HEK293 (cell line): ENCODE data around the gene IFT43.

Experiments
- CTCF ChIA-PET: fragments of 350-600 bp; formaldehyde crosslinking; extraction: SDS; loops from one replicate; lab custom pipeline; 2021; ENCODE audit warnings: antibody characterized with exemption; lab: Yijun Ruan, JAX
- POLR2A ChIA-PET: fragments of 300-600 bp; formaldehyde crosslinking; extraction: SDS; loops from one replicate; lab custom pipeline; 2020; ENCODE audit warnings: antibody characterized with exemption, inconsistent platforms; lab: Yijun Ruan, JAX
- H3K27ac ChIP-seq: fragments of 200-500 bp; sonication (Bioruptor generic); 2 replicates; pipeline ENCODE4 v1.5.1; 2014; ENCODE audit warnings: low read depth, low read length, control low read depth, inconsistent platforms; ENCODE audit errors: extremely low read depth
- H3K36me3 ChIP-seq, 2 experiments: fragments of 200-500 bp in 1 of 2; sonication (Bioruptor generic) in 1 of 2; 1 replicate in 1 of 2; 2 replicates in 1 of 2; pipeline ENCODE4 v1.5.1; 2014 to 2017; ENCODE audit warnings: inconsistent platforms in 2 of 2, low read length in 2 of 2; ENCODE audit not compliant: control insufficient read depth in 2 of 2, insufficient read depth in 1 of 2
- H3K4me1 ChIP-seq: fragments of 200-500 bp; sonication (Bioruptor generic); 2 replicates; pipeline ENCODE4 v1.5.1; 2014; ENCODE audit warnings: mild to moderate bottlenecking, low read length, inconsistent platforms; ENCODE audit not compliant: control insufficient read depth, insufficient read depth
- H3K4me3 ChIP-seq: 2 replicates; pipeline ENCODE4 v1.5.1; 2011; ENCODE audit warnings: low read depth, mild to moderate bottlenecking, control low read depth, low read length, moderate library complexity
- H3K9me3 ChIP-seq: fragments of 200-500 bp; sonication (Bioruptor generic); 2 replicates; pipeline ENCODE4 v1.5.1; 2014; ENCODE audit warnings: low read depth, low read length, inconsistent platforms; ENCODE audit not compliant: control insufficient read depth, insufficient read depth
- GLI4 ChIP-seq: fragments of 450-650 bp; formaldehyde crosslinking; IDR thresholded peaks from 2 replicates; pipeline ENCODE4 v1.5.1; 2016; ENCODE audit warnings: missing biosample characterization, missing genetic modification characterization
- GLIS1 ChIP-seq: fragments of 450-650 bp; formaldehyde crosslinking; IDR thresholded peaks from 2 replicates; pipeline ENCODE4 v1.5.1; 2016; ENCODE audit warnings: missing biosample characterization, missing genetic modification characterization
- HOXD13 ChIP-seq: sonication (generic); formaldehyde crosslinking; IDR thresholded peaks from 2 replicates; pipeline ENCODE4 v1.8.0; 2022; ENCODE audit warnings: missing genetic modification reagents, borderline replicate concordance
- IKZF3 ChIP-seq: fragments of 450-650 bp; IDR thresholded peaks from 2 replicates; pipeline ENCODE4 v1.5.0; 2018; ENCODE audit warnings: missing biosample characterization, mild to moderate bottlenecking, missing genetic modification characterization, moderate library complexity
- KLF7 ChIP-seq: fragments of 450-650 bp; formaldehyde crosslinking; IDR thresholded peaks from 2 replicates; pipeline ENCODE4 v1.5.1; 2016; ENCODE audit warnings: missing biosample characterization, missing genetic modification characterization, borderline replicate concordance
- KLF9 ChIP-seq: fragments of 450-650 bp; formaldehyde crosslinking; IDR thresholded peaks from 2 replicates; pipeline ENCODE4 v1.5.1; 2016; ENCODE audit warnings: missing biosample characterization, missing genetic modification characterization, low read depth
- SCRT2 ChIP-seq: fragments of 450-650 bp; formaldehyde crosslinking; IDR thresholded peaks from 2 replicates; pipeline ENCODE4 v1.5.1; 2016; ENCODE audit warnings: missing biosample characterization, missing genetic modification characterization
- ZIC2 ChIP-seq: fragments of 450-650 bp; formaldehyde crosslinking; IDR thresholded peaks from 2 replicates; pipeline ENCODE4 v1.5.1; 2016; ENCODE audit warnings: missing biosample characterization, missing genetic modification characterization
- ZNF10 ChIP-seq: fragments of 450-650 bp; formaldehyde crosslinking; IDR thresholded peaks from 2 replicates; pipeline ENCODE4 v1.5.1; 2017; ENCODE audit warnings: missing biosample characterization, missing genetic modification characterization
- ZNF121 ChIP-seq: fragments of 450-650 bp; formaldehyde crosslinking; IDR thresholded peaks from 2 replicates; pipeline ENCODE4 v1.5.1; 2016; ENCODE audit warnings: missing biosample characterization, missing genetic modification characterization
- ZNF138 ChIP-seq: fragments of 450-650 bp; formaldehyde crosslinking; IDR thresholded peaks from 2 replicates; pipeline ENCODE4 v1.5.1; 2016; ENCODE audit warnings: missing biosample characterization, missing genetic modification characterization, borderline replicate concordance
- ZNF16 ChIP-seq: fragments of 450-650 bp; formaldehyde crosslinking; IDR thresholded peaks from 2 replicates; pipeline ENCODE4 v1.5.1; 2016; ENCODE audit warnings: low read depth, missing biosample characterization, missing genetic modification characterization
- ZNF202 ChIP-seq: fragments of 450-650 bp; formaldehyde crosslinking; IDR thresholded peaks from 2 replicates; pipeline ENCODE4 v1.5.1; 2016; ENCODE audit warnings: missing biosample characterization, missing genetic modification characterization, borderline replicate concordance
- ZNF239 ChIP-seq: fragments of 450-650 bp; formaldehyde crosslinking; IDR thresholded peaks from 2 replicates; pipeline ENCODE4 v1.5.1; 2016; ENCODE audit warnings: missing biosample characterization, missing genetic modification characterization
- ZNF37A ChIP-seq: fragments of 450-650 bp; IDR thresholded peaks from 2 replicates; pipeline ENCODE4 v1.5.1; 2018; ENCODE audit warnings: missing biosample characterization, missing genetic modification characterization
- ZNF426 ChIP-seq: fragments of 450-650 bp; formaldehyde crosslinking; IDR thresholded peaks from 2 replicates; pipeline ENCODE4 v1.5.1; 2017; ENCODE audit warnings: missing biosample characterization, missing genetic modification characterization, mild to moderate bottlenecking, inconsistent platforms, moderate library complexity
- ZNF433 ChIP-seq: fragments of 450-650 bp; formaldehyde crosslinking; IDR thresholded peaks from 2 replicates; pipeline ENCODE4 v1.5.1; 2016; ENCODE audit warnings: missing biosample characterization, missing genetic modification characterization, low read depth
- ZNF501 ChIP-seq: fragments of 450-650 bp; formaldehyde crosslinking; IDR thresholded peaks from 2 replicates; pipeline ENCODE4 v1.5.1; 2016; ENCODE audit warnings: missing biosample characterization, missing genetic modification characterization
- ZNF544 ChIP-seq: fragments of 450-650 bp; formaldehyde crosslinking; IDR thresholded peaks from 2 replicates; pipeline ENCODE4 v1.5.0; 2017; ENCODE audit warnings: missing biosample characterization, missing genetic modification characterization
- ZNF561 ChIP-seq: fragments of 450-650 bp; IDR thresholded peaks from 2 replicates; pipeline ENCODE4 v1.5.1; 2018; ENCODE audit warnings: missing biosample characterization, missing genetic modification characterization, borderline replicate concordance
- ZNF623 ChIP-seq: fragments of 450-650 bp; formaldehyde crosslinking; IDR thresholded peaks from 2 replicates; pipeline ENCODE4 v1.5.1; 2016; ENCODE audit warnings: missing biosample characterization, missing genetic modification characterization
- ZNF654 ChIP-seq: fragments of 450-650 bp; formaldehyde crosslinking; IDR thresholded peaks from 2 replicates; pipeline ENCODE4 v1.5.1; 2016; ENCODE audit warnings: low read depth, missing biosample characterization, missing genetic modification characterization
- ZNF707 ChIP-seq: fragments of 450-650 bp; formaldehyde crosslinking; IDR thresholded peaks from 2 replicates; pipeline ENCODE4 v1.5.1; 2016; ENCODE audit warnings: missing biosample characterization, missing genetic modification characterization
- ZNF777 ChIP-seq: fragments of 450-650 bp; formaldehyde crosslinking; IDR thresholded peaks from 2 replicates; pipeline ENCODE4 v1.5.1; 2017; ENCODE audit warnings: missing biosample characterization, missing genetic modification characterization, borderline replicate concordance
- ZNF785 ChIP-seq: fragments of 450-650 bp; formaldehyde crosslinking; IDR thresholded peaks from 2 replicates; pipeline ENCODE4 v1.5.1; 2016; ENCODE audit warnings: missing biosample characterization, missing genetic modification characterization
- ZNF837 ChIP-seq: fragments of 450-650 bp; formaldehyde crosslinking; IDR thresholded peaks from 2 replicates; pipeline ENCODE4 v1.5.1; 2016; ENCODE audit warnings: missing biosample characterization, missing genetic modification characterization
- TF ChIP-seq, protein P1 (sequence below): fragments of 450-650 bp; formaldehyde crosslinking; IDR thresholded peaks from 2 replicates; pipeline ENCODE4 v1.5.1; 2016; ENCODE audit warnings: missing biosample characterization, missing genetic modification characterization
- TF ChIP-seq, protein P2 (sequence below): fragments of 450-650 bp; formaldehyde crosslinking; IDR thresholded peaks from 2 replicates; pipeline ENCODE4 v1.5.1; 2016; ENCODE audit warnings: missing biosample characterization, missing genetic modification characterization
- TF ChIP-seq, protein P3 (sequence below): fragments of 450-650 bp; formaldehyde crosslinking; conservative IDR thresholded peaks from 2 replicates; pipeline ENCODE4 v1.5.1; 2016; ENCODE audit warnings: low read depth, missing biosample characterization, missing genetic modification characterization

Gene IFT43

DNA sequence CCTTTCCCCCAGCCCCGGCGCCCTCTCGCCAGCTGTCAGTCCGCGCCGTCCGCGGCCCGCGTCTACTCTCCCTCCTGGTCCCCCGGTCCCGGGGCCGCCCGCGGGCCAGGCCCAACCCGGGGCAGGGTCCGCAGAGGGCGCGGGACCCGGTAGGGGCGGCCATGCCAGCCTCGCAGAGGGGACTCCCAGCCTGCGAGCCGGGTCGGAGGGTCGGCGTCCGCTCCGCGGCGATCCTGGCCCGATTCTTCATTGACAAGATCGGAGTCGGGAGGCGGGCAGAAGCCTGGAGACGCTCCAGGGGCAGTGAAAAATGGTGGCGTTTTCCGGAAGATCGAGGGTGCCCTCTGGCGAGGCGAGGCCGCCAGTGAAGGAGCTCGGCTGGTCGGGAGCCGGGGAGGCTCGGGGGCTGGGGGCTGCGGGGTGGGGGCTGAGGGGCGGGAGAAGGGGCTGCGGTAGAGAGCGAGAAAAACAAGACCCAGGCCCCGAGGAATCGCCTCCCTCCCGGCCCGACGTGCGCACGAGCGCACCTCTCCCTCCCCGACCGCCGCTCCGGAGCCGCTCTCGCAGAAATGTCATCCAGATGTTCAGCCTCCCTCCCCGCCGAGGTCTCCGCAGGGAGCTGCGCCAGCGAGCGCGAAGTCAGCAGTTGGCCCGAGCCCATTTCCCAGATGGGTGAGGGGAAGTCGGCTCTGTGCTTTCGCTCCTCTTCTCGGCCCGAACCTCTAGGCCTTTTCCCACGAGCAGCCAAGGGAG, 3.1 kb upstream of the IFT43 start (continued):
- TF ChIP-seq ZNF121 (no peak), ZNF707 (tag by site-specific recombination) (no peak), ZNF785 (no peak), IKZF3 (tag by site-specific recombination) (no peak), ZNF561 (tag by site-specific recombination) (peak; percentile 74; the same call in 1 of the 2 replicates), ZNF16 (tag by site-specific recombination) (no peak), ZIC2 (tag by site-specific recombination) (peak; percentile 77), ZNF654 (peak; percentile 19), GLI4 (no peak), ZNF544 (tag by site-specific recombination) (no peak)
- TF ChIP-seq, protein P1, sequence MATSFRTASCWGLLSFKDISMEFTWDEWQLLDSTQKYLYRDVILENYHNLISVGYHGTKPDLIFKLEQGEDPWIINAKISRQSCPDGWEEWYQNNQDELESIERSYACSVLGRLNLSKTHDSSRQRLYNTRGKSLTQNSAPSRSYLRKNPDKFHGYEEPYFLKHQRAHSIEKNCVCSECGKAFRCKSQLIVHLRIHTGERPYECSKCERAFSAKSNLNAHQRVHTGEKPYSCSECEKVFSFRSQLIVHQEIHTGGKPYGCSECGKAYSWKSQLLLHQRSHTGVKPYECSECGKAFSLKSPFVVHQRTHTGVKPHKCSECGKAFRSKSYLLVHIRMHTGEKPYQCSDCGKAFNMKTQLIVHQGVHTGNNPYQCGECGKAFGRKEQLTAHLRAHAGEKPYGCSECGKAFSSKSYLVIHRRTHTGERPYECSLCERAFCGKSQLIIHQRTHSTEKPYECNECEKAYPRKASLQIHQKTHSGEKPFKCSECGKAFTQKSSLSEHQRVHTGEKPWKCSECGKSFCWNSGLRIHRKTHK, result no peak
- TF ChIP-seq, protein P2, sequence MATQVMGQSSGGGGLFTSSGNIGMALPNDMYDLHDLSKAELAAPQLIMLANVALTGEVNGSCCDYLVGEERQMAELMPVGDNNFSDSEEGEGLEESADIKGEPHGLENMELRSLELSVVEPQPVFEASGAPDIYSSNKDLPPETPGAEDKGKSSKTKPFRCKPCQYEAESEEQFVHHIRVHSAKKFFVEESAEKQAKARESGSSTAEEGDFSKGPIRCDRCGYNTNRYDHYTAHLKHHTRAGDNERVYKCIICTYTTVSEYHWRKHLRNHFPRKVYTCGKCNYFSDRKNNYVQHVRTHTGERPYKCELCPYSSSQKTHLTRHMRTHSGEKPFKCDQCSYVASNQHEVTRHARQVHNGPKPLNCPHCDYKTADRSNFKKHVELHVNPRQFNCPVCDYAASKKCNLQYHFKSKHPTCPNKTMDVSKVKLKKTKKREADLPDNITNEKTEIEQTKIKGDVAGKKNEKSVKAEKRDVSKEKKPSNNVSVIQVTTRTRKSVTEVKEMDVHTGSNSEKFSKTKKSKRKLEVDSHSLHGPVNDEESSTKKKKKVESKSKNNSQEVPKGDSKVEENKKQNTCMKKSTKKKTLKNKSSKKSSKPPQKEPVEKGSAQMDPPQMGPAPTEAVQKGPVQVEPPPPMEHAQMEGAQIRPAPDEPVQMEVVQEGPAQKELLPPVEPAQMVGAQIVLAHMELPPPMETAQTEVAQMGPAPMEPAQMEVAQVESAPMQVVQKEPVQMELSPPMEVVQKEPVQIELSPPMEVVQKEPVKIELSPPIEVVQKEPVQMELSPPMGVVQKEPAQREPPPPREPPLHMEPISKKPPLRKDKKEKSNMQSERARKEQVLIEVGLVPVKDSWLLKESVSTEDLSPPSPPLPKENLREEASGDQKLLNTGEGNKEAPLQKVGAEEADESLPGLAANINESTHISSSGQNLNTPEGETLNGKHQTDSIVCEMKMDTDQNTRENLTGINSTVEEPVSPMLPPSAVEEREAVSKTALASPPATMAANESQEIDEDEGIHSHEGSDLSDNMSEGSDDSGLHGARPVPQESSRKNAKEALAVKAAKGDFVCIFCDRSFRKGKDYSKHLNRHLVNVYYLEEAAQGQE (tag by site-specific recombination), result no peak
- TF ChIP-seq, all 188 proteins: peak for 10

DNA sequence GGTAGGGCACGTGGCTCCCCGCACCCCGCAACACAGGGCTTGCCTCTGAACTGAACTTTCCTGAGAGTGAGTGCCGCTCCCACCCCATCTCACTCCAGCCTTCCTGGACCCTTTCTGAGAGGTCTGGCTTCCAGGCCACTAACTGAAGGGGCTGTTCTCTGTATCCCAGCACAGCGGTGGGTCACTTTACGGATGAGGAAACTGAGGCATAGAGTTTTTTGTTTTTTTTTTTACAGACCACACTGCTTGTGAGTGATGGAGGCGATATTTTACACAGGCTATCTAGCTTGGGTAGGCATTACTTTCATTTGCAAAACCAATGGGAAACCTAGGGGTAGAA, 2.6 kb upstream of the IFT43 start:
- ChIA-PET CTCF (interaction anchor here (0.6 to 11.4 kb wide), 27 partner anchors 11 to 664 kb away, joined by 3 to 259 read pairs (median 3); partner anchors contain the start of genes ERG28 and TTLL5), POLR2A (interaction anchor here (1.0 to 1.7 kb wide), 2 partner anchors 272 to 274 kb away, joined by 6 to 7 read pairs; no protein-coding TSS in a partner anchor)
- H3K4me3 ChIP-seq, result no peak overlapping the region; the same call in 1 of the 2 replicates
- no peaks in the 10 kb centered on the region for H3K9me3 ChIP-seq
- no peak overlapping the region for H3K27ac ChIP-seq
- H3K4me1 ChIP-seq, result peaks cover 7% of the 10 kb centered on the region
- no peaks in the 10 kb centered on the region for H3K36me3 ChIP-seq
- no peak for TF ChIP-seq GLIS1 (tag by site-specific recombination)
- TF ChIP-seq KLF9 (tag by site-specific recombination), result no peak
- TF ChIP-seq, protein P3, sequence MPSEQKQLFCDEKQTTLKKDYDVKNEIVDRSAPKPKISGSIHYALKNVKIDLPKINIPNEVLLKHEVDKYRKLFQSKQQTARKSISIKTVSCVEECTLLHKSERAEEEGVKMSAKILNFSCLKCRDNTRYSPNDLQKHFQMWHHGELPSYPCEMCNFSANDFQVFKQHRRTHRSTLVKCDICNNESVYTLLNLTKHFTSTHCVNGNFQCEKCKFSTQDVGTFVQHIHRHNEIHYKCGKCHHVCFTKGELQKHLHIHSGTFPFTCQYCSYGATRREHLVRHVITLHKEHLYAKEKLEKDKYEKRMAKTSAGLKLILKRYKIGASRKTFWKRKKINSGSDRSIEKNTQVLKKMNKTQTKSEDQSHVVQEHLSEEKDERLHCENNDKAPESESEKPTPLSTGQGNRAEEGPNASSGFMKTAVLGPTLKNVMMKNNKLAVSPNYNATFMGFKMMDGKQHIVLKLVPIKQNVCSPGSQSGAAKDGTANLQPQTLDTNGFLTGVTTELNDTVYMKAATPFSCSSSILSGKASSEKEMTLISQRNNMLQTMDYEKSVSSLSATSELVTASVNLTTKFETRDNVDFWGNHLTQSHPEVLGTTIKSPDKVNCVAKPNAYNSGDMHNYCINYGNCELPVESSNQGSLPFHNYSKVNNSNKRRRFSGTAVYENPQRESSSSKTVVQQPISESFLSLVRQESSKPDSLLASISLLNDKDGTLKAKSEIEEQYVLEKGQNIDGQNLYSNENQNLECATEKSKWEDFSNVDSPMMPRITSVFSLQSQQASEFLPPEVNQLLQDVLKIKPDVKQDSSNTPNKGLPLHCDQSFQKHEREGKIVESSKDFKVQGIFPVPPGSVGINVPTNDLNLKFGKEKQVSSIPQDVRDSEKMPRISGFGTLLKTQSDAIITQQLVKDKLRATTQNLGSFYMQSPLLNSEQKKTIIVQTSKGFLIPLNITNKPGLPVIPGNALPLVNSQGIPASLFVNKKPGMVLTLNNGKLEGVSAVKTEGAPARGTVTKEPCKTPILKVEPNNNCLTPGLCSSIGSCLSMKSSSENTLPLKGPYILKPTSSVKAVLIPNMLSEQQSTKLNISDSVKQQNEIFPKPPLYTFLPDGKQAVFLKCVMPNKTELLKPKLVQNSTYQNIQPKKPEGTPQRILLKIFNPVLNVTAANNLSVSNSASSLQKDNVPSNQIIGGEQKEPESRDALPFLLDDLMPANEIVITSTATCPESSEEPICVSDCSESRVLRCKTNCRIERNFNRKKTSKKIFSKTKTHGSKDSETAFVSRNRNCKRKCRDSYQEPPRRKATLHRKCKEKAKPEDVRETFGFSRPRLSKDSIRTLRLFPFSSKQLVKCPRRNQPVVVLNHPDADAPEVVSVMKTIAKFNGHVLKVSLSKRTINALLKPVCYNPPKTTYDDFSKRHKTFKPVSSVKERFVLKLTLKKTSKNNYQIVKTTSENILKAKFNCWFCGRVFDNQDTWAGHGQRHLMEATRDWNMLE (tag by site-specific recombination), result no peak
- no peak for TF ChIP-seq ZNF426
- TF ChIP-seq ZNF837 (tag by site-specific recombination), result no peak
- TF ChIP-seq ZNF239 (tag by site-specific recombination), result no peak
- TF ChIP-seq ZNF37A (tag by site-specific recombination), result no peak
- no peak for TF ChIP-seq ZNF501 (tag by site-specific recombination)
- no peak for TF ChIP-seq ZNF785
- no peak for TF ChIP-seq ZNF202 (tag by site-specific recombination)
- no peak for TF ChIP-seq SCRT2
- no peak for TF ChIP-seq ZNF777 (tag by site-specific recombination)
- TF ChIP-seq ZNF623, result no peak
- no peak for TF ChIP-seq KLF7 (tag by site-specific recombination)
- TF ChIP-seq ZNF138 (tag by site-specific recombination), result no peak
- no peak for TF ChIP-seq ZNF654
- TF ChIP-seq ZNF10 (tag by site-specific recombination), result no peak
- no peak for TF ChIP-seq HOXD13
- TF ChIP-seq ZNF433, result no peak
